ENCODE data around the gene RFESD. TPM values are rescaled to one million over a fixed set of nuclear protein-coding genes. Genes with fewer than 3 reads are reported as not detected.

Gene RFESD
- total and polyA plus RNA-seq, 2 of the 8 experiments (the other 6 are each of a cell fraction or from before 2014, with no cell fraction given), result 1.7 to 2.0 TPM

DNA sequence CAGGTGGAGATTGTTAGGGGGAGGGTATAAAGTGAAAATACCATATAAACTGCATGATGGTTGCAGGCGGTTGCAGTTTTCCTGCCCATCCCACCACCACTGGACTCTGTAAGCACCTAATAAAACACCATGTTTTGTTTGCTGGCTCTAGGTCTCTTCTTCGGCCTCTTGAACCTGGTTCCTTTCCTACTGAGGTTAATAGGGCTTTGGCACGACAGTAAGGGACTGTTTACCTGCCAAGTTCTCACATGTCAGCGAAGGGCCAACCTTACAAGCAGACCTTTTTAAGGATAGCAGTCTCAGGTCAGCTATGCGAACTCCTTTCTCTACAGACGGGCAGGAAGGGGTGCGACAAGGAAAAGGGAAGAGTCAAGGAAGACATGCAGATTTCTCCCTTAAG, 3.4 kb upstream of the RFESD start:
- H3K23ac ChIP-seq (ENCODE audit: insufficient read length), result no peak overlapping the region
- POLR2A ChIA-PET (ENCODE audit: partially characterized antibody), result interaction anchor here (1.6 kb wide), 1 partner anchor 11 kb away, joined by 4 read pairs; no protein-coding TSS in a partner anchor
- H3K27ac ChIP-seq (ENCODE audit: low read depth, low read length), result no peak overlapping the region
- no peak overlapping the region for H2AK5ac ChIP-seq (ENCODE audit: low read depth, low read length)
- CTCF ChIA-PET (ENCODE audit: partially characterized antibody), result interaction anchor here (1.0 to 6.4 kb wide), 14 partner anchors 9 to 370 kb away, joined by 3 to 42 read pairs (median 5); partner anchors contain the start of gene RHOBTB3
- no peaks in the 10 kb centered on the region for H3K79me1 ChIP-seq (ENCODE audit: low read depth, low read length)
- no peak overlapping the region for H3K56ac ChIP-seq (replicated peaks; ENCODE audit: insufficient read length, low read depth, low read length)
- no peak overlapping the region for H3K4me2 ChIP-seq (ENCODE audit: insufficient read depth in 1 of 2, low read depth in 2 of 2, low read length in 2 of 2)
- no peak for DNase-seq (ENCODE audit: low read depth in 1 of 2, low spot score in 2 of 2)
- FAIRE-seq, result no peak
- H3K79me2 ChIP-seq (ENCODE audit: control insufficient read depth in 1 of 2, insufficient read depth in 2 of 2, low read length in 2 of 2), result no peaks in the 10 kb centered on the region
- no peak overlapping the region for H2BK12ac ChIP-seq (ENCODE audit: low read depth, low read length)
- H2BK15ac ChIP-seq (ENCODE audit: low read length), result no peak overlapping the region
- H3K9ac ChIP-seq (replicated peaks in 1 of 4; ENCODE audit: extremely low read depth in 1 of 4, low read depth in 3 of 4, low read length in 3 of 4), result no peak overlapping the region
- WGBS, 2 experiments (ENCODE audit: extremely low coverage in 1 of 2, insufficient coverage in 1 of 2, insufficient read length in 1 of 2, insufficient replicate concordance in 2 of 2, low coverage in 1 of 2, low lambda C conversion rate in 2 of 2, missing lambda C conversion rate in 1 of 2), result 85% methylated on average over 7 of the region's 7 CpGs; no CpG with 5 or more reads in 1 of the 2 experiments
- H4K5ac ChIP-seq (ENCODE audit: insufficient read length, low read depth, low read length), result no peak overlapping the region
- no peak overlapping the region for H3K4ac ChIP-seq (replicated peaks; ENCODE audit: insufficient read length, low read depth, low read length)
- H2AFZ ChIP-seq (ENCODE audit: low read length), result no peak overlapping the region
- H3K4me1 ChIP-seq (replicated peaks in 1 of 4; ENCODE audit: control insufficient read depth in 3 of 4, insufficient read depth in 4 of 4, low read length in 3 of 4), result peaks cover 0 to 6% (median 3%) of the 10 kb centered on the region in 4 experiments; a peak in 2 of 7 replicates
- no peak overlapping the region for H2BK5ac ChIP-seq (ENCODE audit: low read depth, low read length)
- no peak overlapping the region for H3K4me3 ChIP-seq (ENCODE audit: extremely low read depth in 1 of 4, insufficient read depth in 2 of 4, low read depth in 3 of 4, low read length in 4 of 4)
- no peak overlapping the region for H3K14ac ChIP-seq (ENCODE audit: insufficient read length)
- H3K27me3 ChIP-seq (replicated peaks in 1 of 4; ENCODE audit: control insufficient read depth in 3 of 4, extremely low read depth in 1 of 4, insufficient read depth in 3 of 4, low read length in 3 of 4), result no peaks in the 10 kb centered on the region
- no peak overlapping the region for H4K91ac ChIP-seq (replicated peaks; ENCODE audit: insufficient read length, low read length)
- H4K20me1 ChIP-seq (replicated peaks in 1 of 2; ENCODE audit: control insufficient read depth in 1 of 2, insufficient read depth in 2 of 2, low read length in 2 of 2), result no peaks in the 10 kb centered on the region
- no peak overlapping the region for H2BK20ac ChIP-seq (ENCODE audit: low read length)
- H3K18ac ChIP-seq (ENCODE audit: extremely low read depth, low read length), result no peak overlapping the region
- no peaks in the 10 kb centered on the region for H3K9me3 ChIP-seq (ENCODE audit: insufficient read depth in 2 of 2, low read depth in 1 of 2, low read length in 1 of 2)
- H2BK120ac ChIP-seq (replicated peaks; ENCODE audit: low read depth, low read length), result no peak overlapping the region
- no peaks in the 10 kb centered on the region for H3K36me3 ChIP-seq (ENCODE audit: control insufficient read depth in 2 of 4, insufficient read depth in 4 of 4, low read length in 3 of 4)
- H4K8ac ChIP-seq (ENCODE audit: extremely low read depth, insufficient read depth, low read length), result no peak overlapping the region
- peaks cover 7% of the 10 kb centered on the region for H3K23me2 ChIP-seq (ENCODE audit: low read depth, low read length)
- no peak for TF ChIP-seq SRF (IDR thresholded peaks at IDR 0.05; ENCODE audit: low read depth, low read length)
- TF ChIP-seq NANOG (IDR thresholded peaks at IDR 0.05; ENCODE audit: insufficient read depth, low read depth, low read length, poor library complexity, severe bottlenecking), result no peak
- TF ChIP-seq EP300 (IDR thresholded peaks at IDR 0.05; ENCODE audit: borderline replicate concordance in 1 of 2, low read depth in 2 of 2, low read length in 2 of 2), result no peak
- TF ChIP-seq CBX5 (IDR thresholded peaks at IDR 0.05; ENCODE audit: low read depth, low read length), result no peak
- TF ChIP-seq FOSL1 (IDR thresholded peaks at IDR 0.05; ENCODE audit: insufficient read depth, low read depth, low read length), result no peak
- TF ChIP-seq SUZ12 (IDR thresholded peaks at IDR 0.05; ENCODE audit: low read length), result no peak
- TF ChIP-seq SP1 (IDR thresholded peaks at IDR 0.05; ENCODE audit: low read depth, low read length), result no peak
- no peak for TF ChIP-seq TAF1 (IDR thresholded peaks at IDR 0.05; ENCODE audit: low read depth, low read length)
- TF ChIP-seq BACH1 (IDR thresholded peaks at IDR 0.05; ENCODE audit: low read length), result no peak
- no peak for TF ChIP-seq JUN (IDR thresholded peaks at IDR 0.05; ENCODE audit: low read depth, low read length)
- TF ChIP-seq PHF8 (conservative IDR thresholded peaks at IDR 0.05; ENCODE audit: low read depth, low read length), result no peak
- TF ChIP-seq, protein P1, sequence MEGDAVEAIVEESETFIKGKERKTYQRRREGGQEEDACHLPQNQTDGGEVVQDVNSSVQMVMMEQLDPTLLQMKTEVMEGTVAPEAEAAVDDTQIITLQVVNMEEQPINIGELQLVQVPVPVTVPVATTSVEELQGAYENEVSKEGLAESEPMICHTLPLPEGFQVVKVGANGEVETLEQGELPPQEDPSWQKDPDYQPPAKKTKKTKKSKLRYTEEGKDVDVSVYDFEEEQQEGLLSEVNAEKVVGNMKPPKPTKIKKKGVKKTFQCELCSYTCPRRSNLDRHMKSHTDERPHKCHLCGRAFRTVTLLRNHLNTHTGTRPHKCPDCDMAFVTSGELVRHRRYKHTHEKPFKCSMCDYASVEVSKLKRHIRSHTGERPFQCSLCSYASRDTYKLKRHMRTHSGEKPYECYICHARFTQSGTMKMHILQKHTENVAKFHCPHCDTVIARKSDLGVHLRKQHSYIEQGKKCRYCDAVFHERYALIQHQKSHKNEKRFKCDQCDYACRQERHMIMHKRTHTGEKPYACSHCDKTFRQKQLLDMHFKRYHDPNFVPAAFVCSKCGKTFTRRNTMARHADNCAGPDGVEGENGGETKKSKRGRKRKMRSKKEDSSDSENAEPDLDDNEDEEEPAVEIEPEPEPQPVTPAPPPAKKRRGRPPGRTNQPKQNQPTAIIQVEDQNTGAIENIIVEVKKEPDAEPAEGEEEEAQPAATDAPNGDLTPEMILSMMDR (IDR thresholded peaks at IDR 0.05; ENCODE audit: control extremely low read depth in 1 of 3, insufficient read depth in 1 of 3, low read depth in 1 of 3, low read length in 3 of 3), result no peak

All from H1 (cell line).